Measurements from ENCODE around the gene USP8. TPM values are rescaled to one million over a fixed set of nuclear protein-coding genes. Genes with fewer than 3 reads are reported as not detected.

USP8 gene
- total RNA-seq, 6 donors from 2014 or later = 21.8 to 65.4 (median 53.2) TPM

DNA sequence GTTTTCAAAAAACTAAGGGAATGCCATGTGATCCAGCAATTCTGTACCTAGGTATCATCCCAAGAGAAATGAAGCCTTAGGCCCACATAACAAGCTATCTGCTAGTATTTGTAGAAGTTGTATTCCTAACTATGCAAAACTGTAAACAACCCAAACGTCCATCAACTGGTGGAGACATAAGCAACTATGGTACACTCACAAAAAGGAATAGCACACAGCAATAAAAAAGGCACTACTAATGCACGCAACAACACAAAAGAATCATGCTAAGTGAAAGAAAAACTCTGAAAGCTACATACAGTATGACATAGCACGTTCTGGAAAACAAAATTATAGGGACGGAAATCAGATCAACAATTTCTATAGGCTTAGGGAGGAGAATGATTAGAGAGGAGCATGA lies 107.0 kb downstream of the USP8 start:
- 84 to 91% methylated on average over 4 of the region's 4 CpGs for WGBS, 2 donors
- no peaks in the 10 kb centered on the region for H3K4me1 ChIP-seq

DNA sequence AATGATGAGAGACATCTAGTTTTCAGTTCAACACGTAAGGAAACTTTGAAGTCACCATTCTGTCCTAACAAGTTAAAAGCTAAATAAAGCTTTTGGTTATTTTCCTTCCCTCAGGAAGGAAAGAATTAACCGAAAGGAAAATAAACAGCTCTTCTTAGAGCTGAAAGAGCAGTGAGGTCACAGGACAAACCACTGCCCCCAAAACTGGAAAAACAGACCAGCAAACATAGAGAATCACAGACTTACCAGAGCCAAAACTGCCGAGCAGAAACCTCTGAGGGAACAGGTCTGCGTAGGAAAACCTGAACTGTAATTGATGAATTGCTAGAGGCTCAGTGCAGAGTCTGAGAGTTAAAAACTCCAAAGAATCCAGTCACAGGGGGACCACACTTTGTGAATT lies 107.6 kb downstream of the USP8 start:
- TF ChIP-seq, protein P1, sequence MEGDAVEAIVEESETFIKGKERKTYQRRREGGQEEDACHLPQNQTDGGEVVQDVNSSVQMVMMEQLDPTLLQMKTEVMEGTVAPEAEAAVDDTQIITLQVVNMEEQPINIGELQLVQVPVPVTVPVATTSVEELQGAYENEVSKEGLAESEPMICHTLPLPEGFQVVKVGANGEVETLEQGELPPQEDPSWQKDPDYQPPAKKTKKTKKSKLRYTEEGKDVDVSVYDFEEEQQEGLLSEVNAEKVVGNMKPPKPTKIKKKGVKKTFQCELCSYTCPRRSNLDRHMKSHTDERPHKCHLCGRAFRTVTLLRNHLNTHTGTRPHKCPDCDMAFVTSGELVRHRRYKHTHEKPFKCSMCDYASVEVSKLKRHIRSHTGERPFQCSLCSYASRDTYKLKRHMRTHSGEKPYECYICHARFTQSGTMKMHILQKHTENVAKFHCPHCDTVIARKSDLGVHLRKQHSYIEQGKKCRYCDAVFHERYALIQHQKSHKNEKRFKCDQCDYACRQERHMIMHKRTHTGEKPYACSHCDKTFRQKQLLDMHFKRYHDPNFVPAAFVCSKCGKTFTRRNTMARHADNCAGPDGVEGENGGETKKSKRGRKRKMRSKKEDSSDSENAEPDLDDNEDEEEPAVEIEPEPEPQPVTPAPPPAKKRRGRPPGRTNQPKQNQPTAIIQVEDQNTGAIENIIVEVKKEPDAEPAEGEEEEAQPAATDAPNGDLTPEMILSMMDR (IDR thresholded peaks at IDR 0.05) = no peak
- TF ChIP-seq POLR2AphosphoS5 (IDR thresholded peaks at IDR 0.05) = no peak
- TF ChIP-seq EP300 (IDR thresholded peaks at IDR 0.05) = no peak
- no peak for TF ChIP-seq POLR2A (IDR thresholded peaks at IDR 0.05)
- ATAC-seq (ENCODE audit: low FRiP score in 2 of 2) (no peak), DNase-seq (no peak)
- Histone ChIP-seq H3K27ac (no peak overlapping the region), H3K36me3 (no peaks in the 10 kb centered on the region), H3K4me3 (no peak overlapping the region), H3K27me3 (no peaks in the 10 kb centered on the region), H3K9me3 (no peaks in the 10 kb centered on the region), H3K4me1 (no peaks in the 10 kb centered on the region)
- 53 to 56% methylated on average over 4 of the region's 4 CpGs for WGBS, 2 donors

More for the DNA sequence above, 107.0 kb downstream of the USP8 start:
- ATAC-seq (ENCODE audit: low FRiP score in 2 of 2) (no peak), DNase-seq (no peak)
- H3K4me3 ChIP-seq = no peak overlapping the region
- no peak overlapping the region for H3K27ac ChIP-seq
- no peaks in the 10 kb centered on the region for H3K9me3 ChIP-seq
- TF ChIP-seq EP300 (IDR thresholded peaks at IDR 0.05) (no peak), POLR2A (IDR thresholded peaks at IDR 0.05) (no peak)
- H3K36me3 ChIP-seq = no peaks in the 10 kb centered on the region
- no peaks in the 10 kb centered on the region for H3K27me3 ChIP-seq

DNA sequence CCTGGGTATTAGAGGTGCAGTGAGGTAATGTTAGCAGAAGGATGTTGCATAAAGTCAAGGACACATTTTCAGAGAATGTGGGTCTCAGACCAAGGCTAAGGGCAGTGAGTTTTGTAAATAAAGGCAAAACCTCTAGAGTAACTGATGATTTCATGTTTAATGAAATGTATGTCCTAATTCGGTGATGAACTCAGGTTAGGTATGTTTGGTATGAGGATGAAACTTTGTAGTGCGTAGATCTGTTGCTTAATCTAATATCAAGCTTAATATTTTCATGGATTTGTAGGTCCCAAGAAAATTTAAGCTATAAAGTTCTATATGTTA lies 118.6 kb downstream of the USP8 start:
- DNase-seq = no peak
- H3K4me1 ChIP-seq = no peaks in the 10 kb centered on the region
- TF ChIP-seq EP300 (IDR thresholded peaks at IDR 0.05) = no peak
- TF ChIP-seq POLR2A (IDR thresholded peaks at IDR 0.05) = no peak
- TF ChIP-seq POLR2AphosphoS5 (IDR thresholded peaks at IDR 0.05) = no peak
- TF ChIP-seq, protein P1 (IDR thresholded peaks at IDR 0.05) = no peak
- H3K27ac ChIP-seq = no peak overlapping the region
- H3K36me3 ChIP-seq = no peaks in the 10 kb centered on the region
- H3K9me3 ChIP-seq = no peaks in the 10 kb centered on the region
- H3K4me3 ChIP-seq = no peak overlapping the region
- no peak for ATAC-seq (ENCODE audit: low FRiP score in 2 of 2)
- no peaks in the 10 kb centered on the region for H3K27me3 ChIP-seq
- WGBS, 2 donors = 80 to 83% methylated on average over 2 of the region's 2 CpGs

DNA sequence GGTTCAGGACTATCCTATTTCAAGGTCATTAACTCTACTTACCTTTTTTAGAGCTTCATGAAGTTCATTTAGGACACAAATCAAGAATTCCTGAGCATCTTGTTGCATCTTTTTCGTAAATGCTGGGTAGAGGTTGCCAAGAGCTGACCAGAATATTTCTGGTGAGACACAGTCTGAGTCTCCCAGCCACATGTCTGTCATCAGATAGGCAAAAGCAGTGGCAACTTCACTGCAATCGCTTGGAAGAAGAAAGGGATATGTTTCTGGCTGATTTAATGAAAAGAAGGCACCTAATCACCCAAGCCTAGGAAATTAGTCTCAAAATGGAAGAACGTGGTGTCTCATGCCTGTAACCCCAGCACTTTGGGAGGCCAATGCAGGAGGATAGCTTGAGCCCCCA lies 119.4 kb downstream of the USP8 start:
- 88% methylated on average over 3 of the region's 3 CpGs for WGBS, 2 donors
- Histone ChIP-seq H3K27ac (no peak overlapping the region), H3K27me3 (no peaks in the 10 kb centered on the region), H3K4me3 (no peak overlapping the region), H3K36me3 (no peaks in the 10 kb centered on the region), H3K9me3 (no peaks in the 10 kb centered on the region), H3K4me1 (no peaks in the 10 kb centered on the region)
- DNase-seq (no peak), ATAC-seq (ENCODE audit: low FRiP score in 2 of 2) (no peak)
- TF ChIP-seq, protein P1 (IDR thresholded peaks at IDR 0.05) = no peak
- TF ChIP-seq POLR2A (IDR thresholded peaks at IDR 0.05) = no peak
- TF ChIP-seq POLR2AphosphoS5 (IDR thresholded peaks at IDR 0.05) = no peak

DNA sequence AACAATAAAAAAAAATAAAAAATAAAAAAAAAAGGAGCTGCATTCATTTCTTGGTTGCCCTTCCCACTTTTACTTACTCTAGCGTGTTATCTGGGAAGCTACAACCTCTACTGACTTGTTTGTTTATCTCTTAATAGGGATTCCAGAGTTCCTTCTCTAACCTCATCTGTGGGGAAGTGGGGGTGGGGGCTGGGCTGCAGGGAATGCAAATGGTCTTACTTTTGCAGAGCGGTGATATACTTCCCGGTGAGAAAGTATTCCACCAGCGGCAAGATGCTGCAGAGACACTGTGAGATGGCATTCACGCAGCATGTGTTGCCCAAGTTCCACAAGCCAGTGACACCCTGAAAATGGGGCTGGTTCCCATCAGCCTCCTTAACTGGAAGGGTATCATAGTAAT lies 120.2 kb downstream of the USP8 start:
- WGBS, 2 donors = 67 to 69% methylated on average over 5 of the region's 5 CpGs
- no peaks in the 10 kb centered on the region for H3K9me3 ChIP-seq
- DNase-seq = no peak
- H3K27me3 ChIP-seq = no peaks in the 10 kb centered on the region
- H3K4me3 ChIP-seq = no peak overlapping the region
- H3K4me1 ChIP-seq = no peaks in the 10 kb centered on the region
- no peak for TF ChIP-seq POLR2AphosphoS5 (IDR thresholded peaks at IDR 0.05)
- TF ChIP-seq EP300 (IDR thresholded peaks at IDR 0.05) = no peak
- TF ChIP-seq, protein P1 (IDR thresholded peaks at IDR 0.05) = no peak
- TF ChIP-seq POLR2A (IDR thresholded peaks at IDR 0.05) = no peak
- no peak for ATAC-seq (ENCODE audit: low FRiP score in 2 of 2)
- H3K36me3 ChIP-seq = no peaks in the 10 kb centered on the region
- no peak overlapping the region for H3K27ac ChIP-seq
